Fibroblast of lung (primary cell): ENCODE data around the gene TGFBR3. TPM values are rescaled to one million over a fixed set of nuclear protein-coding genes. Genes with fewer than 3 reads are reported as not detected.

Experiments
- DNase-seq, 2 donors: peaks; one replicate each; pipeline versions ENCODE4 v3.0.0 to v3.0.0-alpha.2; 2010; ENCODE audit warnings: low read depth in 2 of 2
- H2AFZ ChIP-seq: 2 replicates; pipeline ENCODE4 v1.5.1; 2012; ENCODE audit warnings: low read length, control low read depth, inconsistent platforms
- H3K27ac ChIP-seq: 2 replicates; pipeline ENCODE4 v1.5.1; 2011; ENCODE audit warnings: low read length, control low read depth; ENCODE audit not compliant: insufficient read depth
- H3K27me3 ChIP-seq: 2 replicates; pipeline ENCODE4 v1.5.1; 2011; ENCODE audit warnings: mild to moderate bottlenecking, low read length; ENCODE audit not compliant: control insufficient read depth, insufficient read depth
- H3K36me3 ChIP-seq: 2 replicates; pipeline ENCODE4 v1.5.1; 2011; ENCODE audit warnings: low read length; ENCODE audit not compliant: control insufficient read depth, insufficient read depth
- H3K4me1 ChIP-seq: 2 replicates; pipeline ENCODE4 v1.5.1; 2011; ENCODE audit warnings: low read length; ENCODE audit not compliant: control insufficient read depth, insufficient read depth; ENCODE audit errors: extremely low read depth
- H3K4me2 ChIP-seq: 2 replicates; pipeline ENCODE4 v1.5.1; 2011; ENCODE audit warnings: low read length, control low read depth; ENCODE audit not compliant: insufficient read depth; ENCODE audit errors: extremely low read depth
- H3K4me3 ChIP-seq, 4 experiments: fragments of 200-600 bp in 1 of 4; sonication (generic) in 1 of 4; replicated peaks in 1 of 4; 2 replicates each; pipeline ENCODE4 v1.5.1; 2011 to 2016; ENCODE audit warnings: low read length in 4 of 4, low read depth in 3 of 4, mild to moderate bottlenecking in 3 of 4, control low read depth in 2 of 4, inconsistent platforms in 1 of 4, mixed read lengths in 1 of 4; ENCODE audit not compliant: insufficient read depth in 1 of 4; ENCODE audit errors: control extremely low read depth in 1 of 4
- H3K79me2 ChIP-seq: 2 replicates; pipeline ENCODE4 v1.5.1; 2012; ENCODE audit warnings: mild to moderate bottlenecking, low read length, inconsistent platforms; ENCODE audit not compliant: control insufficient read depth, insufficient read depth
- H3K9ac ChIP-seq: 2 replicates; pipeline ENCODE4 v1.5.1; 2011; ENCODE audit warnings: mild to moderate bottlenecking, low read length, control low read depth; ENCODE audit not compliant: insufficient read depth
- H3K9me3 ChIP-seq: 2 replicates; pipeline ENCODE4 v1.5.1; 2012; ENCODE audit warnings: low read depth, low read length; ENCODE audit not compliant: control insufficient read depth, insufficient read depth
- H4K20me1 ChIP-seq: 2 replicates; pipeline ENCODE4 v1.5.1; 2011; ENCODE audit warnings: low read length; ENCODE audit not compliant: control insufficient read depth, insufficient read depth; ENCODE audit errors: extremely low read depth
- CTCF ChIP-seq, 2 donors: IDR thresholded peaks in 1 of 2; conservative IDR thresholded peaks in 1 of 2; 1 replicate in 1 of 2; 2 replicates in 1 of 2; pipeline ENCODE4 v1.5.1; 2011 to 2012; ENCODE audit warnings: low read length in 2 of 2, control low read depth in 1 of 2, inconsistent platforms in 1 of 2, low read depth in 1 of 2, mild to moderate bottlenecking in 1 of 2
- EZH2 ChIP-seq: IDR thresholded peaks from 2 replicates; pipeline ENCODE4 v1.5.1; 2012; ENCODE audit warnings: low read length, control low read depth, mild to moderate bottlenecking; ENCODE audit errors: missing control alignments
- polyA plus RNA-seq, 2 donors: library from polyadenylated mRNA; depleted of rRNA in 1 of 2; stranded (reverse) in 1 of 2; unstranded in 1 of 2; fragments of >200 nt; gene quantifications; 2 replicates each; pipeline ENCODE4 v1.2.1, GENCODE V29; 2011 to 2012; ENCODE audit warnings: missing spikeins in 1 of 2
- total RNA-seq: library from RNA; depleted of rRNA; stranded (reverse); fragments of >200 nt; gene quantifications from 2 replicates; pipeline ENCODE4 v1.2.1, GENCODE V29; 2014

Gene TGFBR3
- total and polyA plus RNA-seq, 2 donors (not counting 1 experiment from before 2014, with no cell fraction given), result 68.3 to 98.1 TPM

DNA sequence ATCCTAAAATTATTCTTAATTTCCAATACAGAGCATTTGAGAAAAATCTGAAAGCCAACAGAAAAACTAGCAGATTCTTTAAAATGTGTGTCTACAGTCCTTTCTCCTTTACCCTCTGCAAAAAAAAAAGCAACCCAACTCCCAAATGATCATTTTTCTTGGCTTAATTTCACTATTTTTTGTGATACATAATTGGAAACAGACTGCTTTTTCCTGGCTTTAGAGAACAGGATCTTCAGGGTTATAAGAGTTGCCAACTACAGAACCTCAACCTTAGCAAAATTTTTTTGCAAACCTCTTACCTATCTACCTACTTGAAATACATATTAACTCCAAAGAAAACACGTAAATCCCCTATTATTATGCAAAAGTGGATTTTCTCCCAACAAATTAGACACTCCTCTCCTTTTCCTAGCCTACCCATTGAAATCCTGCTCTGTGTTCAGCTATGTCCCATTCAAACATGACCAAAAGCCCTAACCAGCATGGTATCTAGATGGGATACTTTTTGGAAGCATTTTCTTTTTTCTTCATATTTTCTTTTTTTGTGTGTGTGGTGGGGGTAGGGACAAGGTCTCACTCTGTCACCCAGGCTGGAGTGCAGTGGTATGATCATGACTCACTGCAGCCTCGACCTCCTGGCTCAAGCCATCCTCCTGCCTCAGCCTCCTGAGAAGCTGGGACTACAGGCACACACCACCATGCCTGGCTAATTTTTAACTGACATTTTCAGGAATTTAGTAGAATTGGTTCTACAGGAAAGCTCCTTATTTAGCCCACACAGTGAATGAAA lies 9.0 kb downstream of the TGFBR3 start:
- no peak for TF ChIP-seq EZH2
- TF ChIP-seq CTCF (conservative IDR thresholded peaks at IDR 0.05 in 1 of 2, IDR thresholded peaks at IDR 0.05 in 1 of 2; ENCODE audit: low read depth in 1 of 2, low read length in 2 of 2), result no peak

DNA sequence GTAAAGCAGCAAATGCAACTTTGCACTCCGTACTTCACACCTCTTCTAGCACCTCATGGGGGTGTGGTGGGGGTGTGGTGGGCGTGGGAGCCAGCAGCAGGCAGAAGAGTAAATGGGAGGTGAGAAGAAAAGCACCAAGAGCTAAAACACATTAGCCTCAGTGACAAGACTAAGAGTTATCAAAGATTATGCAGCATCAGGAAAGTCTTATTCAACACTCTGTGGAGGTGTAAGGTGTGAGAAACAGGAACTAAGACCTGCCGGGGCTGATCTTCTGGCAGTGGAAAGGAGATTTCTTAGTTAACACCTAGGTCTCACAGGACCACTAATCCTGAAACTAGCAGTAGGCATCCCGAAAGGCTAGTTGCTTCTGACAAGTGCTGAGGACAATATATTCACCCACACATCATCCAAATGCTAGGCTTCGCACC lies 9.9 kb downstream of the TGFBR3 start:
- H3K4me3 ChIP-seq, result no peak overlapping the region

More for the DNA sequence above, 9.0 kb downstream of the TGFBR3 start:
- H3K79me2 ChIP-seq, result peaks cover 67% of the 10 kb centered on the region
- H3K9me3 ChIP-seq, result no peaks in the 10 kb centered on the region
- no peaks in the 10 kb centered on the region for H3K36me3 ChIP-seq
- no peak overlapping the region for H2AFZ ChIP-seq
- peaks cover 6% of the 10 kb centered on the region for H3K4me1 ChIP-seq
- H3K4me2 ChIP-seq, result no peak overlapping the region
- no peak overlapping the region for H3K27ac ChIP-seq
- no peaks in the 10 kb centered on the region for H3K27me3 ChIP-seq
- H3K9ac ChIP-seq, result no peak overlapping the region
- no peak for DNase-seq
- no peaks in the 10 kb centered on the region for H4K20me1 ChIP-seq
- H3K4me3 ChIP-seq, result peak overlapping the region in 1 of 4 experiments; percentile 12

DNA sequence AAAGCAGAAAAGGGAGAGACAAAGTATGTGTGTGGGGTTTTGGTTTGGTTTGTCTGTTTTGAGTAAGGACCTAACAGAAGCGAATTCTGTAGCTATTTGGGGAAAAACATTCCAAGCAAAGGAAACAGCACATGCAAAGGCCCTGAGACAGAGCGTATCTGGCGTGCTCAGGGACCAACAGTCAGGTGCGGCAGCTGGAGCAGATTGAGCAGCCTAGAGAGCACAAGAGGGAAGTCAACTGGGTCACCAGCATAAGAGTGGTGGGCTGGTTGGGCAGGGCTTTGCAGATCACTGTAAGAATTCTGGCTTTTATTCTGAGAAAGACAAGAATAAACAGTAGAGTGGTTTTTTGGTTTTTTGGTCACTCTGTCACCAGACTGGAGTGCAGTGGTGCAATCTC lies 11.8 kb downstream of the TGFBR3 start:
- H3K4me2 ChIP-seq, result no peak overlapping the region
- no peak overlapping the region for H3K27ac ChIP-seq
- no peaks in the 10 kb centered on the region for H4K20me1 ChIP-seq
- H3K79me2 ChIP-seq, result peaks cover 69% of the 10 kb centered on the region
- no peak overlapping the region for H3K4me3 ChIP-seq
- H3K4me1 ChIP-seq, result peaks cover 6% of the 10 kb centered on the region
- no peak for DNase-seq
- no peak overlapping the region for H3K9ac ChIP-seq
- no peaks in the 10 kb centered on the region for H3K36me3 ChIP-seq
- no peak overlapping the region for H2AFZ ChIP-seq
- no peaks in the 10 kb centered on the region for H3K9me3 ChIP-seq
- no peak for TF ChIP-seq CTCF (conservative IDR thresholded peaks at IDR 0.05 in 1 of 2, IDR thresholded peaks at IDR 0.05 in 1 of 2; ENCODE audit: low read depth in 1 of 2, low read length in 2 of 2)
- no peaks in the 10 kb centered on the region for H3K27me3 ChIP-seq

More for the DNA sequence above, 9.9 kb downstream of the TGFBR3 start:
- Histone ChIP-seq H3K4me2 (no peak overlapping the region), H3K4me1 (peaks cover 6% of the 10 kb centered on the region), H3K9me3 (no peaks in the 10 kb centered on the region), H3K36me3 (no peaks in the 10 kb centered on the region), H3K27me3 (no peaks in the 10 kb centered on the region), H2AFZ (no peak overlapping the region), H4K20me1 (no peaks in the 10 kb centered on the region), H3K79me2 (peaks cover 66% of the 10 kb centered on the region), H3K9ac (no peak overlapping the region), H3K27ac (no peak overlapping the region)
- no peak for TF ChIP-seq EZH2
- DNase-seq, result no peak
